GM18511 (cell line): ENCODE results near the gene CRYBA4.
"Not testable (repeated sequence)": the region's sequence is repeated elsewhere in the genome, so short reads cannot be mapped to it uniquely, and the experiment has no call there.

Experiments
- ATAC-seq: cut with Tn5 transposase; IDR thresholded peaks from one replicate; pipeline ENCODE4 v1.9.1; 2021; ENCODE audit warnings: mild to moderate bottlenecking, moderate library complexity; ENCODE audit not compliant: unreplicated experiment

The CRYBA4 gene

GRCh38 chr22:26593763-26594162, 28.0 kb upstream of the CRYBA4 start:
- ATAC-seq: no peak

DNA sequence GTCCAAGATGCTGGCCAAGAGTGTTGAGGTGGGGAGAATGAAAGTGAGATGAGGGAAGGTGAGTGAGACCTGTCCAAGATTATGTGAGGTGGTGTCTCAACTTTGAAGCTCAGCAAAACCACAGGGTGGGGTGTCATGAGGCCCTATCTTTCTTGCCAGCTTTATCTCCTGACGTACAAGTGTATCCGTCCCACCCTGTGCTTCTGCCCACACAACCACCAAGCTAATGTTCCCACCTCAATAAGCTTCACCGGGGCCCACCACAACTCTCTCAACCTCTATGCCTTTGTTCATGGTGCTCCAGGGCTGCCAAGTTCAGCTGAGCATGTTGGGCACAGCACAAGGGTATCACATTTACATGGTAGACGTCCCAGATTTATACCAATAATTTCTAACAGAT, 24.7 kb upstream of the CRYBA4 start:
- ATAC-seq: no peak

DNA sequence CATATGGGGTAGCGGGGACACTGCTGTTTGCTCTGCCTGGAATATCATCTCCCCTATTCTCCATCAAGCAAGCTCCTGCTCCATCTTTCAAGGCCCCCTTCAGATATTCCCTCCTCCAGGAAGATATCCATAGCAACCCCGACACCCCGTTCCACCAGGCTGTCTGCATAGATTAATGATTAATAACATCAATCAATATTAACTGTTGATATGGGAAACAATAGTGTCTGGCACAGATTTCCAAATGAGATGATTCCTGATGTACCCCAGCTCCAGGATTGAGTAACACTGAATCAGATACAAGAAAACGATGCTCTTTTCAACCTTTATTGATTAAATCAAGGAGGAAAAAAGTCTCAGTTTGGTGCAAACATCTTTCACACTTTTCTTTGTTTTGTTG, 24.3 kb upstream of the CRYBA4 start:
- no peak for ATAC-seq

GRCh38 chr22:26599505-26599904, 22.3 kb upstream of the CRYBA4 start:
- ATAC-seq: no peak

DNA sequence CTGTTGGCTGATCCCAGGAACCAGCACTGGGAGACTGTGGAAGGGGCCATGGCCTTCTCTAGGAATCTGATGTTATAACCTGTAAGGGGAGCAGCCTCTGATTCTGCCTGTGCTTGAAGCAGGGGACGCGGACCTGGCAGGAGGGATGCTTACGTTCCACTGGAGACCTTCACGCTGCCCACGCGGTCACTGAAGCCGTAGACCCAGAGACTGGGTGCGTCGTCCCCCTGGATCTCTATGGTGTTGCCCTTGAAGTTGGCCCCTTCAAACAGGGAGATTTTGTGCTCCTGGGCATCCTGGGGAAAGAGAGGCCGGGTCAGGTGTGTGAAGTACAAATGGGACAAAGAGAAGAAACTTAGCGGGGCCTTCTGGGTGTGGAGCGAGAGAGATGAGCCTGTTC, 20.0 kb upstream of the CRYBA4 start:
- no peak for ATAC-seq

- no peak for ATAC-seq
Measured at GRCh38 chr22:26602127-26602526, 19.6 kb upstream of the CRYBA4 start.

GRCh38 chr22:26604368-26604767, 17.4 kb upstream of the CRYBA4 start:
- ATAC-seq: no peak

DNA sequence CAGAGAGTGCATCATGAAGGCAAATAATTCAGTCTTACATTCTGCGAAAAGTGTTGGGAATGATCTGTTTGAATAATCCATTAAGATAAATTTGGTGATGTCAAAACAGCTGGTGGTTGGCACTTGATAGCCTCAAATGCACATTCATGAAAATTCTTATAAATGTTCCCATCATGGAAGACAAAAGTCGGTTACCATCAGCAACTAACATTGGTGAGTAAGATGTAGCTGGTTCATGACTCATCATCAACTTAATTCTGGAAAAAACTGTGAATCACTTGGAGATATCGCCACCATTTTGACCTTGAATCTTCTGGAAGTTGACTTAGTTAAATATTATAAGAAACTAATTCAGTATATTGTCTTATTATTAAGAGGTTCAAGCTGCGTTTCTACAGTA, 15.2 kb upstream of the CRYBA4 start:
- no peak for ATAC-seq

DNA sequence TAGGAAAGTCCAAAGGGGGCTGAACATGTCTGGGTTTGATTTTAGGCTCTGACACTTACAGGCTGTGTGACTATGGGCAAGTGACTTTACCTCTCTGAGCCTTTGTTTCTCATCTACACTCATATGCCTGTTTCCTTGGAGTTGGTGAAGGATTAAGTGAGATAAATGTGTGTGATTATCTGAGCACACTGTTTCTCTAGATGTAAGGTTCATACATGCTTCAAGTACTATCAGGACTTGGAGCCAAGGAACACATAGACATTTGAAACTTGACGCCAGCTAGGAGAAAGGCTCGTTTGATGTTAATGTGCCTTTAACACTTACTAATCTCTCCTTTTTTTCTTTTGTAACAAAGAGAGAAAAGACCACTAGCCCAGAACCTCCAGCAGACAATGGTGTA, 13.6 kb upstream of the CRYBA4 start:
- no peak for ATAC-seq

- ATAC-seq: no peak
Measured at GRCh38 chr22:26609287-26609686, 12.5 kb upstream of the CRYBA4 start.

DNA sequence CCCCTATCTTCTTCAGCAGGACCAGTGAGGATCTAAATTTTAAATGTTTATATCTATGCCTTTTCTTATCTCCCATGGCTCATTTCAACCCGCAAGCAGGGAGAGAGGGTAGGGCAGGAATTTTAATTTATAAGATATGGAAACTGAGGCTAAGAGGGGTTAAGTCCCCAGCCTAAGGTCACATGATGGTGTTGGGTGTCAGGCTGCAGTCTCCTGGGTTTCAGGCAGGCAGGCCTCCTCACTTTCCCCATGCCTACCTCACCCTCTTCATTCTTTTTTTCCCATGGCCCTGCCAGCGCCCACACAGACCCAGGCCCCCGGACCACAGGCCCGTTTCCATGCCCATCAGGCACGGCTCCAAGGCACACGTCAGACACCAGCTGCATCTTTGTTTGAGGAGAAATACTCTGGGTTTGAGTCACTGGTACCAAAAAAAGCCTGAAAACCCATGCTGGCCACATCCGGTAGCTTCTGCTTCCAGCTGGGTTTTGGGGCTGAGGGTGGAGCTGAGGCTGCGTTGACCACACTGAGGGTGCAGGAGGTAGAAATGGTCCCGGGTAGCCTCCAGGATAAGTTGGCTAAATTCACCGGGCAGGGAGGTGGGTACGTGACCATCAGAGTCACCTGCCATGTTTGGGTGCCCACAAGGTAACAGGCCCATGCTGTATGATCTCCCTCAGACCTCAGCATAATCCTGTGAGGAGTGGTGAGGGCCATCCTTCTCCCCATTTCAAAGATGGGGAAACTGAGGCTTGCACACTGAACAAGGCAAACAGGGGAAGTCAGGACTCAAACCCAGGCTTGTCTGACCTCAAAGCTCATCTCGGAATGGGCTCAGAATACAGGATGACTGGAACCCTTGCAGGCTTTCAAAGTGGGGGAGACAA, 11.4 kb upstream of the CRYBA4 start:
- ATAC-seq: peak; percentile 83

- ATAC-seq: no peak
Measured at GRCh38 chr22:26610996-26611395, 10.8 kb upstream of the CRYBA4 start.

DNA sequence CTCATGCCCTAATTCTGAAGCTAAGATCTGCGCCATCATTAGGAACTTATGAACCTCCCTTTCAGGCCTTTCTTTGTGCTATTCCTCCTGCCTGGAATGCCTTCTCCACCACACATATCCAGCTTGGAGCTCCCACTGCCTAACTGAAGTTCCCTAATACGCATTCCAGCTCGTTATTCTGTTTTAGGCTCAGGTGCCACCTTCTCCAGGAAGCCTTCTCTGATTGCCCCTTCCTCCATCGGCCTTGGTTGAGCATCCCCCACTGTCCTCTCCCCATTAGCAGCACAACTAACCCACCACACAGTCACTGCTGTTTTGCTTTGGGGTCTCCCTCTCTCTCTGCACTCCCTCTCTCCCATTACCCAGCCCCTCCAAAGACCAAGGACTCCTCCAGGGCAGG, 9.1 kb upstream of the CRYBA4 start:
- no peak for ATAC-seq

DNA sequence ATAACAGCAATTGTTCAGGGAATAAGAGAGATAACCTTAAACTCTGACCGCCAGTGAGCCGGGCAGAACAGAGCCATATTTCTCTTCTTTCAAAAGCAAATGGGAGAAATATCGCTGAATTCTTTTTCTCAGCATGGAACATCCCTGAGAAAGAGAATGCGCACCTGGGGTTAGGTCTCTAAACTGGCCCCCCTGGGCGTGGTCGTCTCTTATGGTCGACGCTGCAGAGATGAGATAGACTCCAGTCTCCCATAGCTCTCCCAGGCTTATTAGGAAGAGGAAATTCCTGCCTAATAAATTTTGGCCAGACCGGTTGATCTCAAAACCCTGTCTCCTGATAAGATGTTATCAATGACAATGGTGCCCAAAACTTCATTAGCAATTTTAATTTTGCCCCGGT, 8.0 kb upstream of the CRYBA4 start:
- not testable (repeated sequence) for ATAC-seq

- no peak for ATAC-seq
Measured at GRCh38 chr22:26614322-26614721, 7.4 kb upstream of the CRYBA4 start.

- peak; percentile 62 for ATAC-seq
Measured at GRCh38 chr22:26615149-26615548, 6.6 kb upstream of the CRYBA4 start.

DNA sequence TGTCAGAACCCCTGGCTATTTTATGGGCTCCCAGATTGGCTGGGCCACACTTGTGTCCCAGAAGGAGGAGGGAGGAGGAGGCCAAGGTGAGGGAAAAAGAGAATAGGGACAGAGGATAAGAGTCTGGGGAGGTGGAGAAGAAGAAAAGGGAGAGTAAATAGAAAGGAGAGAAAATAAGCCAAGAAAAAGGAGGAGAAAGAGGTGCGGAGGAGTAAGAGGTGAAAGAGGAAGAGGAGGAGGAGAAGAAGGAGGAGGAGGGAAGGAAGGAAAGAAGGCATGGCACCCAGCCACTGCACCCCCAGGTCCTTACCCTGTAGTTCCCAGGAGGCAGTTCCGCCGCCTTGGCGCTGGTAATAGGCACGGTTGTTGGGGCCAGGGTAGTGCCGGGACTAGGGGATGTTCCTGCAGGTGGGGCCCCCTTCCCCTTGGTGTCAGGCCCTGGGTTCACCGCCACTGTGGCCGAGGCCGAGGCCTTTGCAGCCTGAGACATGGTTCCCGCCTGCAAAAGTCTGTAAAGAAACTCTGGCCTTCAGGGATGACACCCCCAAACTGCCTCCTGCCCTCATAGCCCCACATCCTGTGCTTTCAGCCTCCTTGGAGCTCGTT, 5.8 kb upstream of the CRYBA4 start:
- ATAC-seq: no peak

DNA sequence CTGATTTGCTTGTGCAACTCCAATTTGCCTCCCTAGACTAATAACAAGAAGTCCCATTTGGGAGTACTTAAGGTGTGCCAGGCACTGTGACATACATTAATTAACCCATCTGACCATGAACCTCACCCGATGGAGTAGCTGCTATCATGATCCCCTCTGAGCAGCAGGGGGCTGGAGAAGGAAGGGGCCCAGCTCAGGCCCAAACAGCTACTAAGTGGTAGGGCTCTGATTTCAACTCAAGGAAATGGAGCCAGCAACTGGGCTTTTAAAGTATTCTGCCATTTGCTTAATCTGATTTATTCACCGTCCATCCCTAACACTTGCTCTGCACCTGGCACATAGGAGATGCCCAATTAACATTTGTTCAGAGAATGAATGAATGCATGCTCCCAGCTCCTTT, 5.1 kb upstream of the CRYBA4 start:
- ATAC-seq: no peak

DNA sequence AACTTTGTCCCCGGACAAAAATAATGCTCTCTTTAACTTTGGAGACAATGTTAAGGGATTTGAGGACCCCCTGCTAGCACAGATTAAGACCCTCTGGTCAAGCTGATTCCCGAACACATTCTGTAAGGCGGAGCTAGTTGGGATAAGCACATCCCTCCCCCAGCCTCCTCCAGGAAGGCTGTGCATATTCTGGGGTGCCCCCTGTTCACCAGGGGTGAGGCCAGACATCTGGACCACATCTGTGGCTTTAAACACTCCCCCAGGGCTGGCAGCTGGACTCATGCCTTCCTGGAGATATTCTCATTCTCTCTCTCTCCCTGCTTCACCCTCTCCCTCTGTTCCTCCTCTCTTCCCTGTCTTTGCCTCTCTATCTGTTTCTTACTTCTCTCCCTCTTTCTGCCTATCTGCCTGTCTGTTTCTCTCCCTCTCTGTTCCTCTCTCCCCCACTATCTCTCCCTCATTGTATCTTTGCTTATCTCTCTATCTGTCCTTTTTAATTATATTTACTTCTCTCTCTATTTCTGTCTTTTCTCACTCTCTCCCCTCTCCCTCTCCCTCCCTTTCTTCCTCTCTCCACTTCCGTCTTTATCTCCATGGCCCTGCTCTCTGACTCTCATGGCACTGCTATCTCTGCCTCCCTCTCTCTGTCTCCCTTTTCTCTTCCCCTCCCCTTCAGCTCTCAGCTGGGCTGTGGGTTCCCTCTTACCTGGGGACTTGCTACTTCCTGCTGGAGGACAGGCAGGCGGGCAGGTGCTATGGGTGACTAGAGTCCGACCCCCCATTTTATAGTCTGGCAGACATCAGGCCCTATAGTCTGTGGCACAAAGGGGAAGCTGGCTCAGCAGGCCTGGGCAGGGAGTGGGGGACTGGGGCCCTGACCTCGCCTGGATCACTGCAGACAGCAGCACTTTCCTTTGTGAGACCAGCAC, 4.2 kb upstream of the CRYBA4 start, which contains the start of gene CRYBB1:
CRYBB1 (minus strand) TSS at position 757 of the 929 bp plus-strand sequence. CDS start 1,708 bp downstream, outside the sequence.
- no peak for ATAC-seq

DNA sequence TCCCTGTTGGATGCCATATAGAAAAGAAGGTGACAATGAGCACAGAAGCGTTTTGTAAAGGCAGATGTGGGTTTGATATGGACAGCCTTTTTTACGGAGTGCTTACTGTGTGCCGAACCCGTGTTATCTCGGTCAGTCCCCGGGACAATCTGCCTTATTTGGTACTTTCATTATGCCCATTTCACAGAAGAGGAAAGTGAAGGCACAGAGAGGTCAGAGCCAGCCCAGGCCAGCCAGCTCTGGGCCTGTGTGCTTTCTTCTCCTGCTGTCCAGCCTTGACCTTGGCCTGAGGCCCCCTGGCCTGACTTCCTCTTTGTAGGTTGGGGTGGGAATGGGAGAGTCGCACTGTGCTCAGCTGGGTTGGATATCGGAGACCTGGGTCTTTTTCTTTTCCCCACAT, 3.3 kb upstream of the CRYBA4 start:
- ATAC-seq: no peak

- ATAC-seq: no peak
Measured at GRCh38 chr22:26619510-26619909, 2.3 kb upstream of the CRYBA4 start.
